ENCODE results near the gene TAC4.
A peak's percentile ranks its signal among the peaks of the same experiment; 100 is the strongest.
"Not testable (repeated sequence)": the region's sequence is repeated elsewhere in the genome, so short reads cannot be mapped to it uniquely, and the experiment has no call there.

Gene TAC4

DNA sequence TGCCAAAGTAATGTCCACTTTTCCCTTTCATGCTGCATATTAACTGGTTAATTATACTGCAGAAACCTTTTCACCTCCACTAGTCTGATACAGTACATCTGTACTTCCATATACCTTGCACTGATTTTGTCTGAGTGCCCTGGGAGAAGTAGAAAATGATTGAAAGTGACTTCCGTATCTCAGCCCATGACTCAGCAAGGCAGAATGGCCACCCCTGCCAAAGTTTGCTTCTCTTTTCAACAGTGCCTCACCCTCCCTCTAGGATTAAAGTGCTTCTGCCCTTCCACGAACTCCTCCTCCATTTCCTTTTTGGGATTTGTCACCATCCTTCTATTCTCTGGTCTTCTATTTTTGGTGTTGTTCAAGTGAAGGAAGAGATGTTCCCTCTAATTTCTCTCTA, 19.5 kb downstream of the TAC4 start:
- H3K9me3 ChIP-seq (ENCODE audit: control extremely low read depth in 1 of 5, control insufficient read depth in 4 of 5, insufficient read depth in 2 of 5, low read depth in 1 of 5, low read length in 4 of 5); H3K4me3 ChIP-seq (ENCODE audit: control insufficient read depth in 1 of 7, extremely low read depth in 1 of 7, insufficient read depth in 4 of 7, low read depth in 2 of 7, low read length in 6 of 7); H3K27me3 ChIP-seq (replicated peaks in 2 of 5; ENCODE audit: control insufficient read depth in 4 of 5, insufficient read depth in 5 of 5, low read length in 4 of 5); POLR2A ChIA-PET; CTCF ChIA-PET; H3K27ac ChIP-seq (ENCODE audit: insufficient read depth in 1 of 2, low read depth in 1 of 2, low read length in 2 of 2, poor library complexity in 1 of 2, severe bottlenecking in 2 of 2): not testable (repeated sequence)
- WGBS (ENCODE audit: insufficient coverage), result no CpG with 5 or more reads among the region's 2 CpGs
- DNase-seq, result peak in 2 of 3 donors; percentile 56 to 63
- Histone ChIP-seq H3K4me1 (ENCODE audit: control extremely low read depth in 1 of 4, control insufficient read depth in 4 of 4, insufficient read depth in 4 of 4, low read length in 3 of 4) (peaks cover 4 to 26% (median 19%) of the 10 kb centered on the region in 4 experiments), H3K36me3 (ENCODE audit: control insufficient read depth in 4 of 4, insufficient read depth in 4 of 4, low read length in 3 of 4) (peaks cover 28 to 72% (median 48%) of the 10 kb centered on the region in 4 experiments)

- Histone ChIP-seq H3K27me3 (replicated peaks in 2 of 5; ENCODE audit: control insufficient read depth in 4 of 5, insufficient read depth in 5 of 5, low read length in 4 of 5) (no peaks in the 10 kb centered on the region), H3K36me3 (ENCODE audit: control insufficient read depth in 4 of 4, insufficient read depth in 4 of 4, low read length in 3 of 4) (peaks cover 36 to 88% (median 61%) of the 10 kb centered on the region in 4 experiments), H3K9me3 (ENCODE audit: control extremely low read depth in 1 of 5, control insufficient read depth in 4 of 5, insufficient read depth in 2 of 5, low read depth in 1 of 5, low read length in 4 of 5) (no peaks in the 10 kb centered on the region), H3K27ac (ENCODE audit: insufficient read depth in 1 of 2, low read depth in 1 of 2, low read length in 2 of 2, poor library complexity in 1 of 2, severe bottlenecking in 2 of 2) (no peak overlapping the region), H3K4me1 (ENCODE audit: control extremely low read depth in 1 of 4, control insufficient read depth in 4 of 4, insufficient read depth in 4 of 4, low read length in 3 of 4) (peaks cover 0 to 11% (median 2%) of the 10 kb centered on the region in 4 experiments), H3K4me3 (ENCODE audit: control insufficient read depth in 1 of 7, extremely low read depth in 1 of 7, insufficient read depth in 4 of 7, low read depth in 2 of 7, low read length in 6 of 7) (no peak overlapping the region)
- CTCF ChIA-PET, result no interaction called here
- POLR2A ChIA-PET, result no interaction called here
- no peak for DNase-seq
- 100% methylated on average over 2 of the region's 2 CpGs for WGBS (ENCODE audit: insufficient coverage)
These were observed 22.2 kb downstream of the TAC4 start for GRCh38 chr17:49825645-49826044.

DNA sequence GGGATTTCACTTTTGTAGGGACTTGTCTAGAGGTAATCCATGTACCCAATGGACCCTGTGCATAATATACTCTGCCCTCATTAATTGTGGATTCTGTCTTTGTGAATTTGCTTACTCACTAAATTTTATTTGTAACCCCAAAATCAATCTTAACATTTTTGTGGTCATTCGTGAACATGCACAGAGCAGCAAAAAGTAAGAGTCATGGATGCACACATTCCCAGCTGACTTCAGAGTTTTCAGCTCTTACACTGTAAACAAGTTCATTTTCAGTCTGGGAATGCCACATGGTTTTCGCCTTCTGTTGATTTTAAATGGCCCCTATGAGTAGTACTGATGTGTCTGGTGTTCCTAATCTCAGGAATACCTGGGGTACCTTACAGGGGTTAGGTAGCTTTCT, 24.3 kb downstream of the TAC4 start:
- no peak for DNase-seq
- H3K4me1 ChIP-seq (ENCODE audit: control extremely low read depth in 1 of 4, control insufficient read depth in 4 of 4, insufficient read depth in 4 of 4, low read length in 3 of 4), result peaks cover 0 to 11% (median 2%) of the 10 kb centered on the region in 4 experiments
- ChIA-PET CTCF (interaction anchor here (1.1 kb wide), 1 partner anchor 26 kb away, joined by 3 read pairs; no protein-coding TSS in a partner anchor), POLR2A (no interaction called here)
- H3K27me3 ChIP-seq (replicated peaks in 2 of 5; ENCODE audit: control insufficient read depth in 4 of 5, insufficient read depth in 5 of 5, low read length in 4 of 5), result no peaks in the 10 kb centered on the region
- H3K4me3 ChIP-seq (ENCODE audit: control insufficient read depth in 1 of 7, extremely low read depth in 1 of 7, insufficient read depth in 4 of 7, low read depth in 2 of 7, low read length in 6 of 7), result no peak overlapping the region
- peaks cover 36 to 86% (median 61%) of the 10 kb centered on the region in 4 experiments for H3K36me3 ChIP-seq (ENCODE audit: control insufficient read depth in 4 of 4, insufficient read depth in 4 of 4, low read length in 3 of 4)
- H3K9me3 ChIP-seq (ENCODE audit: control extremely low read depth in 1 of 5, control insufficient read depth in 4 of 5, insufficient read depth in 2 of 5, low read depth in 1 of 5, low read length in 4 of 5), result no peaks in the 10 kb centered on the region
- H3K27ac ChIP-seq (ENCODE audit: insufficient read depth in 1 of 2, low read depth in 1 of 2, low read length in 2 of 2, poor library complexity in 1 of 2, severe bottlenecking in 2 of 2), result no peak overlapping the region
- WGBS (ENCODE audit: insufficient coverage), result 100% methylated on average over 2 of the region's 2 CpGs

GRCh38 chr17:49822829-49823228, 25.0 kb downstream of the TAC4 start:
- Histone ChIP-seq H3K27ac (ENCODE audit: insufficient read depth in 1 of 2, low read depth in 1 of 2, low read length in 2 of 2, poor library complexity in 1 of 2, severe bottlenecking in 2 of 2) (no peak overlapping the region), H3K4me3 (ENCODE audit: control insufficient read depth in 1 of 7, extremely low read depth in 1 of 7, insufficient read depth in 4 of 7, low read depth in 2 of 7, low read length in 6 of 7) (no peak overlapping the region), H3K27me3 (replicated peaks in 2 of 5; ENCODE audit: control insufficient read depth in 4 of 5, insufficient read depth in 5 of 5, low read length in 4 of 5) (no peaks in the 10 kb centered on the region), H3K36me3 (ENCODE audit: control insufficient read depth in 4 of 4, insufficient read depth in 4 of 4, low read length in 3 of 4) (peaks cover 41 to 90% (median 64%) of the 10 kb centered on the region in 4 experiments), H3K4me1 (ENCODE audit: control extremely low read depth in 1 of 4, control insufficient read depth in 4 of 4, insufficient read depth in 4 of 4, low read length in 3 of 4) (peaks cover 0 to 7% (median 0%) of the 10 kb centered on the region in 4 experiments), H3K9me3 (ENCODE audit: control extremely low read depth in 1 of 5, control insufficient read depth in 4 of 5, insufficient read depth in 2 of 5, low read depth in 1 of 5, low read length in 4 of 5) (no peaks in the 10 kb centered on the region)
- ChIA-PET CTCF (interaction anchor here (1.1 kb wide), 1 partner anchor 27 kb away, joined by 3 read pairs; no protein-coding TSS in a partner anchor), POLR2A (no interaction called here)
- WGBS (ENCODE audit: insufficient coverage), result 100% methylated on average over 1 of the region's 2 CpGs
- no peak for DNase-seq

DNA sequence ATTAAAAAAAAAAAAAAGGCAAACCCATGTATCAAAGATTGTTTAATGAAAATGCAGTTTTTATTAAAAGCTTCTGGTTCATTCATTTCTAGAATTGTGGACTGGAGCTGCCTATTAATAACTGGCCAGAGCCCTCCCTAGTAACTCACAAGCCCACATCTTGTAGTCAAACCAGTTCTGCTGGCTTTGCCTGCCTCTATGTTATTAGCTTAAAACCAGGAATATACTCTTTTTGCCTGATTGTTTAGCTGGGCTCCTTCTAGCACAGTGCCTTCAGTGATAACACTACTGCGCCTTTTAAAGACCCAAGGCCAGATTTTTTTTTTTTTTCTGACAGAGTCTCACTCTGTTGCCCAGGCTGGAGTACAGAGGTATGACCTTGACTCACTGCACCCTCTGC, 26.0 kb downstream of the TAC4 start:
- no peak for DNase-seq
- no peaks in the 10 kb centered on the region for H3K27me3 ChIP-seq (replicated peaks in 2 of 5; ENCODE audit: control insufficient read depth in 4 of 5, insufficient read depth in 5 of 5, low read length in 4 of 5)
- H3K27ac ChIP-seq (ENCODE audit: insufficient read depth in 1 of 2, low read depth in 1 of 2, low read length in 2 of 2, poor library complexity in 1 of 2, severe bottlenecking in 2 of 2), result no peak overlapping the region
- CTCF ChIA-PET, result interaction anchor here (0.7 to 1.7 kb wide), 3 partner anchors 10 to 30 kb away, joined by 3 to 4 read pairs (median 3); no protein-coding TSS in a partner anchor
- H3K36me3 ChIP-seq (ENCODE audit: control insufficient read depth in 4 of 4, insufficient read depth in 4 of 4, low read length in 3 of 4), result peaks cover 36 to 89% (median 65%) of the 10 kb centered on the region in 4 experiments
- peaks cover 0 to 6% (median 0%) of the 10 kb centered on the region in 4 experiments for H3K4me1 ChIP-seq (ENCODE audit: control extremely low read depth in 1 of 4, control insufficient read depth in 4 of 4, insufficient read depth in 4 of 4, low read length in 3 of 4)
- POLR2A ChIA-PET, result no interaction called here
- H3K4me3 ChIP-seq (ENCODE audit: control insufficient read depth in 1 of 7, extremely low read depth in 1 of 7, insufficient read depth in 4 of 7, low read depth in 2 of 7, low read length in 6 of 7), result no peak overlapping the region
- no peaks in the 10 kb centered on the region for H3K9me3 ChIP-seq (ENCODE audit: control extremely low read depth in 1 of 5, control insufficient read depth in 4 of 5, insufficient read depth in 2 of 5, low read depth in 1 of 5, low read length in 4 of 5)
- WGBS (ENCODE audit: insufficient coverage), result 100% methylated on average over 1 of the region's 1 CpG

GRCh38 chr17:49821466-49821865, 26.4 kb downstream of the TAC4 start:
- DNase-seq, result no peak
- POLR2A ChIA-PET, result no interaction called here
- CTCF ChIA-PET, result interaction anchor here (0.7 to 1.7 kb wide), 4 partner anchors 10 to 30 kb away, joined by 3 to 4 read pairs (median 3); no protein-coding TSS in a partner anchor
- H3K4me1 ChIP-seq (ENCODE audit: control extremely low read depth in 1 of 4, control insufficient read depth in 4 of 4, insufficient read depth in 4 of 4, low read length in 3 of 4), result peaks cover 0 to 6% (median 0%) of the 10 kb centered on the region in 4 experiments
- 100% methylated on average over 1 of the region's 2 CpGs for WGBS (ENCODE audit: insufficient coverage)
- H3K27me3 ChIP-seq (replicated peaks in 2 of 5; ENCODE audit: control insufficient read depth in 4 of 5, insufficient read depth in 5 of 5, low read length in 4 of 5), result no peaks in the 10 kb centered on the region
- H3K36me3 ChIP-seq (ENCODE audit: control insufficient read depth in 4 of 4, insufficient read depth in 4 of 4, low read length in 3 of 4), result peaks cover 33 to 89% (median 66%) of the 10 kb centered on the region in 4 experiments
- H3K27ac ChIP-seq (ENCODE audit: insufficient read depth in 1 of 2, low read depth in 1 of 2, low read length in 2 of 2, poor library complexity in 1 of 2, severe bottlenecking in 2 of 2), result no peak overlapping the region
- H3K9me3 ChIP-seq (ENCODE audit: control extremely low read depth in 1 of 5, control insufficient read depth in 4 of 5, insufficient read depth in 2 of 5, low read depth in 1 of 5, low read length in 4 of 5), result no peaks in the 10 kb centered on the region
- no peak overlapping the region for H3K4me3 ChIP-seq (ENCODE audit: control insufficient read depth in 1 of 7, extremely low read depth in 1 of 7, insufficient read depth in 4 of 7, low read depth in 2 of 7, low read length in 6 of 7)

DNA sequence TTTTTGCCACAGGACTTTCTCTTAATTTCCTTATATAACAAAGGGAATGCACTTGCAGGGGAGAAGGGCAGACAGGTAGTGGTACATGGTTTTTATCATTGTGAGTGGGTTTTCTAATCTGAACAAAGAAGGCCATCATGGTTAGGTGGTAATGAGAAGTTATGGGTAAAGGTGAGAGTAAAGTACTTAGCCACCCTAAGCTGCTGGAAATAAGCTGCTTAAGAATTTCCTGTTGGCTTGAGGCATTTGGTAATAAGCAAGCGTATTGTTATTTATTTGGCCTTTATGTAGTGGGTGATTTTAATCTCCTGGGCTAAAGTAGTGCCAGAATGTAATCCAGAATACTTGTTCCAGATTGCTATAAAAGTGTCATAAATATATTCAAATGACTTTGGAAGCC, 27.1 kb downstream of the TAC4 start:
- ChIA-PET CTCF (interaction anchor here (0.6 to 1.7 kb wide), 3 partner anchors 9 to 128 kb away, joined by 3 to 4 read pairs (median 3); no protein-coding TSS in a partner anchor), POLR2A (no interaction called here)
- 100% methylated on average over 1 of the region's 1 CpG for WGBS (ENCODE audit: insufficient coverage)
- no peaks in the 10 kb centered on the region for H3K27me3 ChIP-seq (replicated peaks in 2 of 5; ENCODE audit: control insufficient read depth in 4 of 5, insufficient read depth in 5 of 5, low read length in 4 of 5)
- no peak for DNase-seq
- H3K9me3 ChIP-seq (ENCODE audit: control extremely low read depth in 1 of 5, control insufficient read depth in 4 of 5, insufficient read depth in 2 of 5, low read depth in 1 of 5, low read length in 4 of 5), result no peaks in the 10 kb centered on the region
- H3K4me3 ChIP-seq (ENCODE audit: control insufficient read depth in 1 of 7, extremely low read depth in 1 of 7, insufficient read depth in 4 of 7, low read depth in 2 of 7, low read length in 6 of 7), result no peak overlapping the region
- peaks cover 0 to 6% (median 0%) of the 10 kb centered on the region in 4 experiments for H3K4me1 ChIP-seq (ENCODE audit: control extremely low read depth in 1 of 4, control insufficient read depth in 4 of 4, insufficient read depth in 4 of 4, low read length in 3 of 4)
- H3K36me3 ChIP-seq (ENCODE audit: control insufficient read depth in 4 of 4, insufficient read depth in 4 of 4, low read length in 3 of 4), result peaks cover 33 to 88% (median 65%) of the 10 kb centered on the region in 4 experiments
- H3K27ac ChIP-seq (ENCODE audit: insufficient read depth in 1 of 2, low read depth in 1 of 2, low read length in 2 of 2, poor library complexity in 1 of 2, severe bottlenecking in 2 of 2), result no peak overlapping the region

All from common myeloid progenitor, CD34-positive (primary cell).